Iris pigment epithelial cell (primary cell): ENCODE data around the gene FOXI2.

Experiments used
- DNase-seq: peaks from one replicate; pipeline ENCODE4 v3.0.0-alpha.2; 2011; ENCODE audit warnings: low read depth

Gene FOXI2

GRCh38 chr10:127736915-127737562 is at the start of gene FOXI2:
Gene FOXI2 (plus strand): TSS chr10:127737185. CDS start chr10:127737274, 89 bp downstream.
- no peak for DNase-seq

- no peak for DNase-seq
These were observed 49.4 kb upstream of the FOXI2 start for GRCh38 chr10:127687548-127687947.

GRCh38 chr10:127690176-127690835 is 46.7 kb upstream of the FOXI2 start:
- no peak for DNase-seq

- no peak for DNase-seq
These were observed 42.3 kb upstream of the FOXI2 start for GRCh38 chr10:127694580-127695193.

- DNase-seq, result no peak
These were observed 41.6 kb upstream of the FOXI2 start for GRCh38 chr10:127695431-127695830.

- no peak for DNase-seq
These were observed 38.1 kb upstream of the FOXI2 start for GRCh38 chr10:127698886-127699285.

- DNase-seq, result no peak
These were observed 37.7 kb upstream of the FOXI2 start for GRCh38 chr10:127699311-127699710.

GRCh38 chr10:127702271-127702670 is 34.7 kb upstream of the FOXI2 start:
- DNase-seq, result no peak

GRCh38 chr10:127715249-127715648 is 21.7 kb upstream of the FOXI2 start:
- no peak for DNase-seq

GRCh38 chr10:127715782-127716378 is 21.1 kb upstream of the FOXI2 start:
- DNase-seq, result no peak

GRCh38 chr10:127720142-127720541 is 16.8 kb upstream of the FOXI2 start:
- no peak for DNase-seq

GRCh38 chr10:127720903-127721302 is 16.1 kb upstream of the FOXI2 start:
- DNase-seq, result no peak

- DNase-seq, result no peak
These were observed 2.2 kb upstream of the FOXI2 start for GRCh38 chr10:127734753-127735152.

- DNase-seq, result no peak
These were observed 1.8 kb upstream of the FOXI2 start for GRCh38 chr10:127735156-127735555.

- no peak for DNase-seq
These were observed 1.2 kb upstream of the FOXI2 start for GRCh38 chr10:127735723-127736221.

- no peak for DNase-seq
These were observed 617 bp upstream of the FOXI2 start for GRCh38 chr10:127736222-127736914.

GRCh38 chr10:127737563-127738511 is 852 bp downstream of the FOXI2 start:
- DNase-seq, result no peak

- no peak for DNase-seq
These were observed 1.8 kb downstream of the FOXI2 start for GRCh38 chr10:127738512-127739424.

GRCh38 chr10:127739908-127740307 is 2.9 kb downstream of the FOXI2 start:
- no peak for DNase-seq

GRCh38 chr10:127740596-127740995 is 3.6 kb downstream of the FOXI2 start:
- no peak for DNase-seq
